GM18909 (cell line): ENCODE measurements around the gene PRKAR1B.

Experiments used
- ATAC-seq: cut with Tn5 transposase; IDR thresholded peaks from one replicate; pipeline ENCODE4 v1.9.1; 2021; ENCODE audit warnings: mild to moderate bottlenecking; ENCODE audit not compliant: unreplicated experiment, poor library complexity

Gene PRKAR1B

GRCh38 chr7:610531-611280 is 116.4 kb downstream of the PRKAR1B start:
- ATAC-seq = no peak

GRCh38 chr7:610141-610530 is 116.9 kb downstream of the PRKAR1B start:
- ATAC-seq = no peak

- ATAC-seq = no peak
Measured at GRCh38 chr7:609365-609764, 117.7 kb downstream of the PRKAR1B start.

DNA sequence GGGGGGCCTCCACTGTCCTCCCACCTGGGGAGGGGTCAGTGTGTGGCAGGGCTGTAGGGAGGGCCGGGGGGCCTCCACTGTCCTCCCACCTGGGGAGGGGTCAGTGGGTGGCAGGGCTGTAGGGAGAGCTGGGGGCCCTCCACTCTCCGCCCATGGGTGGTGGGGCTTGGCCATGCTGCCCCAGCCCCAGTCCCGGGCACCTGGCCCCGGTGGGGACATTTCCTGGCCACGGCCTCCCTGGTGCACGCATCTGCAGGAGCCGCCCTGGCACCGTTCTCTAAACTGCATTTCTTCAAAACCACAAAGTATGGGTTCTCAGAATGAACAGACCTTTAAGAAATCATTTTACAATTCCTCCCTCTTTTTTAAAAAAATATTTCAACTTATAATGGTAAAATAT is 118.1 kb downstream of the PRKAR1B start:
- no peak for ATAC-seq

DNA sequence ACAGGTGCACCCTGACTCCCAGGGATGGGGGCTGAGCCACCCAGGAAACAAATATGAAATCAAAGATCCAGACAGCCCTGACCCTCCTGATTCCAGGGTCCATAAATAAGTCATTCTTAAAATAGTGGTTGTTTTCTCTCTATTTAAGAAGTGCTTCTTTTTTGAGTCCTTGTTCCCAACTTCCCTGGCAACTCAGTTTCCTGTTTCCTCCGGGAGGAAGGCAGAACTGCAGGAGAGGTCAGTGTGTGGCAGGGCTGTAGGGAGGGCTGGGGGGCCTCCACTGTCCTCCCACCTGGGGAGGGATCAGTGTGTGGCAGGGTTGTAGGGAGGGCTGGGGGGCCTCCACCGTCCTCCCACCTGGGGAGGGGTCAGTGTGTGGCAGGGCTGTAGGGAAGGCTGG is 118.7 kb downstream of the PRKAR1B start:
- ATAC-seq = no peak

DNA sequence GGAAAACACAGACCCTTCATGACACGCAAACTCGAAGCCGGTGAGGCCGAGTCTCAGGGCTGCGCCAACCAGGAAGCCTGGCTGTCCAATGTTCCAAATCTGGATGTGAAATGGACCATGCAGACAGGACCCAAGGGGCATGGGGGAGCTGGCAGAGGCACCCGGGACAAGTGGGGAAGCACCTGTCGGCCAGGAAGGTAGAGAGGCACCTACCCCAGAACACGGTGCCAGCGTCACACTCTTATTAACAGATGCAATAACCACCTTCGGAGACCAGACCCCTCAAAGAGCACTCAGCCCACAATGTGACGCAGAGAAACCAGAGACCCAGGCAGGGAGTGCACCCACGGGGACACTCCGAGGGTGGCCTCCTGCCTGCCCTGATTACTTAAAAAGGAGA is 119.1 kb downstream of the PRKAR1B start:
- no peak for ATAC-seq

GRCh38 chr7:605661-606450 is 121.2 kb downstream of the PRKAR1B start:
- no peak for ATAC-seq

- no peak for ATAC-seq
Measured at GRCh38 chr7:604884-605531, 122.1 kb downstream of the PRKAR1B start.

- ATAC-seq = peak; percentile 80
Measured at GRCh38 chr7:604001-604883, 122.8 kb downstream of the PRKAR1B start.

GRCh38 chr7:603152-603951 is 123.7 kb downstream of the PRKAR1B start:
- no peak for ATAC-seq

DNA sequence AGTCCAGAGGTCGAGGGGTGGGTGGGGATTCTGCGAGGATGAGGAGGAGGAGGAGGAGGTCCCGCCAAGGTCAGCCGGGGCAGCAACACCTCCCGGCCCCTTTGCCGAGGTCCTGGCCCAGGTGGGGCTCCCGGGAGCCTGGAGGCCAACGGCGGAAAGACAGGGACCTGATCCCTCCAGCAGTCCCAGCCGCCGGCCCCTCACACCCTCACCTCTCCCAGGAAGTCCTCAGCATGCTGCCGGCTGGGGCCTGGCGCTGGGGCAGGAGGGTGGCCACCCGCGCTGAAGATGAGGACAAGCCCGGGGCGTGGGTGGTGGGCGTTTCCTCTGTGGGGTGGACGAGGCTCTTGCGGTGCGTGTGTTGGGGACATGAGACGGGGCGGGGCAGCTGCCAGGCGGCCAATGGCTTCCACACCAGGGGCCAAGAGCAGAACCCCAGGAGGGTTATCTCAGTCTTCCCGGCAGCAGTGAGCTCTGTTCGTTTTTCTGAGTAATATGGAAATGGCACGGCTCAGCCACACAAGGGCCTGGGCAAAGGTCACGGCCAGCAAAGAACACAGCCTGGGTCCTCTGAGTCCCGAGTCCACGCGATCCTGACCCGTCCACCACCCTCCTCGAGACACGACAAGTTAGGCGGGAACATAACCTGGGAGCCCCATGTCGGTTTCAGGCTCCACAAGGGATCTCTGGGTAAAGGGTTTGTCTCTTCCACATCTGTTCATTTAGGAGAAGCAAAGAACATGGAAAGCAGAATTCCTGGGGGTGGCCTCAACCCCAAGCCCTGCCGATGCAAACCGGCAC is 124.5 kb downstream of the PRKAR1B start:
- no peak for ATAC-seq

DNA sequence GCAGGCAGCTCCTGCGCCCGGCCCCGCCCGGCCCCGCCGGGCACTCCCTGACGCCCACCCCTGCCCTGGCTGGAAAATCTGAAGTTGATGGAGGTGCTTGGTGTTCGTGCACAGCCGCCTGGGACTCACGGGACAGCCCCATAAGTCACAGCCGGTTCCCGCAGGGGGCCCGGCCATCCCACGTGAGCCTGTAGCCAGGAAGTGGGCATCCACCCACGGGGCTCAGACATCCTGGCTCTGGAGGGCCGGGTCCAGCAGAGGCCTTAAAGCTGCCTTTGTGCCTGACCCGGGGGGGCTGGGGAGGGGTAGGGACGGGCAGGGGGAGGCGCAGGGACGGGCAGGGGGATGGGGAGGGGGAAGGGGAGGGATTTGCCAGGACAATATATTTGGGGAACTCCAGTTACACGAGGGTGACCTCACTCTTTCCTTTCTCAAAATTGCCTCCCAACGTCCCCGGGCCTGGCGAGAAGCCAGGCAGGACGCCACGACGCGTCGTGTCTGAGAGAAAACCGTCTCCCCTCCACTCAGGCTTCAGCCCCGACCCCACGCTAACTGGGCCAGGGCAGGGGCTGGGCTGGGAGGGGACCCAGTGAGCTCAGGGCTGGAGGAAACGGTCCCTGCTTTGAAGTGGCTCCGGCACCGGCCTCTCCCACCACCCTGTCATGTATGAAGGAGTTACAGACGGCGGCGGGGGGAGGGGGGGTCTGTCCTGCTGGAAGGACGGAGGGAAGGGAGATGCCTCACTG is 125.3 kb downstream of the PRKAR1B start:
- ATAC-seq = peak; percentile 48

- ATAC-seq = peak; percentile 1
Measured at GRCh38 chr7:601036-601594, 126.0 kb downstream of the PRKAR1B start.

DNA sequence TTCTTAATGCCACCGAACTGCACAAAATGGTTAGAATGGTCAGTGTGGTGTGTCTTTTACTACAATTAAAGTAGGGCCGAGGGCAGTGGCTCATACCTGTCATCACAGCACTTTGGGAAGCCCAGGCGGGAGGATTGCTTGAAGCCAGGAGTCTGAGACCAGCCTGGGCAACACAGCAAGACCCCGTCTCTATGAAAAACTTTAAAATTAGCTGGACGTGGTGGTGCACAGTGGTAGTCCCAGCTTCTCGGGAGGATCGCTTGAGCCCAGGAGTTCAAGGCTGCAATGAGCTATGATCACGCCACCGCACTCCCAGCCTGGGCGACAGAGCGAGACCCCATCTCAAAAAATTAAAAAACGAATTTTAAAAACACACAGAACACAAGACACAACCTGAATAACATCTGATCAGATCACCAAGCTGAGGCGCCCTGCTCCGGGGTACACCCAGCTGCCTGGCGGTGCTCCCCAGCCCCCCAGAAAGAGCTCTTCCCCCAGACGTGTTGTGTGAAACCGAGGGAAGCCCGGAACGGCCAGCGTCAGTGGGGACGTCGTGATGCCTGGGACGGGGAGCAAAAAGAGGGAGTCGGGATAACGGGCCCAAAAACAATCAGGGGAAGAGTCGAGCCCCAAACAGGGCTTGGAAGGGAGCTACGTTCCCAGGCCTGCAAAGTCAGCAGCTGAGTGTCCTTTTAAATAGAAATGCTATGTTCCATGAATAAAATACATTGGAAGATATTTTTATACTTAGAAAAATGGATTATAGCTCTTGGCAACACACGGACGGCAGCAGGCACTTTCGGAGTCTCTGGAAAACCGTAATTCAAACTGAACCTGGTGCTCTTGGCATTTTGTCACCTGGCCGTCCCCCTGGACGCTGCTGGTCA is 126.7 kb downstream of the PRKAR1B start:
- no peak for ATAC-seq

GRCh38 chr7:598899-599298 is 128.2 kb downstream of the PRKAR1B start:
- no peak for ATAC-seq

DNA sequence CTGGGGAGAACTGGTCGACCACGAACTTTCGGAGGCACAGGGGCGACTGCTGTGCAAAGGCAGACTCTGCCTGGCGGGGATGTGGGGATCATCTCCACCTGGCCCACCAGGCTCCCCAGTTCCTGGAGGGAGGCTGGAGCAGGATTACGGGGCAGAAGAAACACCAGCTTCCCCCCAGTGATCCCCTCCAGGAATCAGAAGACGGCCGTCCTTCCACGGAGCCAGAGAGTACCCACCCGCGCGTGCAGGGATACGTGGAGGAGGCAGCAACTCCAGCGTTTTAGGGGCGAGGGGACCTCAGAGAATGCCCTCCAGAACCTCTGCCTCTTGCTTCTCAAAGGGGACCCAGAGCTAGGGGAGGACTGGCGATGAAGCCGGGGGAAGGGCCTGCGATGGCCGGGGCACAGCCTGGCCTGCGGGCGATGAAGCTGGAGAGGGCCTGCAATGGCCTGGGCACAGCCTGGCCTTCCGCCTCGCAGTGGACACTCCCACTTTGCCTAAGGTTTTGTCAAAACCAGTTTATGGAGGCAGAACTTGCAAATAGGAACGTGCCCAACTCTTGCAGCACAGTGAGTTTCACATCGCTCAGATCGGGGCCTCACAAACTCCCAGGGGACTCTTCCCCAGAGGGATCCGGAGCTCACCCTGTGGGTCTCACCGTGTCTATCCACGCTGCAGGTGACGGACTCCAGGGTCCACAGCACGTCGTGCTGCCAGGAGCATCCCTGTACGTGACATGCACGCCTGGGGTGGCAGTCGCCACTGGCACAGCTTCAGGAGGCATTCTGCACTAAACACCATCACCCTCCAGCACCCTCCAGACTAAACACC is 129.5 kb downstream of the PRKAR1B start:
- no peak for ATAC-seq
